ENCODE data around the gene CRY2. TPM values are rescaled to one million over a fixed set of nuclear protein-coding genes. Genes with fewer than 3 reads are reported as not detected.
A peak's percentile ranks its signal among the peaks of the same experiment; 100 is the strongest.

The CRY2 gene
- total and polyA plus RNA-seq, 2 of the 13 experiments (the other 11 are each of a cell fraction or from before 2014, with no cell fraction given): 10.1 to 12.2 TPM

DNA sequence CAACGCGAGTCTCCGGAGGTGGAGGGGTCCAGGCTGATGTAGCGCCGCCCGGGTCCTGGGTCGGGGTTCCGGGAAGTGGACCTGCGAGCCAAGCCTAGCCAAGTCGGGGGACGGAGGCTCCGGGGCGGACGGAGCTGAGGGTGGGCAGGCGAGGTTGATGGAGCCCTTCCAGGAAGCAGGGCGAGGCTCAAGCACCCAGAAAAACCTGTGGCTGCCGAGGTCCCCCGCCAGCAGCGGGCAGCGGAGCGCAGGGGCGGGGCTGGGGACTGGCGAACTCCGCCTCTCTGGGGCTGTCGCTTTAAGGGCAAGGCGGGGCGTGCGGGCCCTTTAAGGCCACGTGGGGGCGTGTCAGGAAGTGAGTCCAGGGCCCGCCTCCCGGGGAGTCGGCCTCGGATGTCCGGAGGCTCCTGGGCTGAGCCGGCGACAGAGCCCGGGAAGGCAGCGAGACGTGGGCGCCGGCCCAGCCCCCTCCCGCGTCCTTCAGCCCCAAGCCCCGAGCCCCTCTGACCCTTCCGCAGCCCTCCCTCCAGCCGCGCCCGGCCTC, 42.4 kb upstream of the CRY2 start, which contains the start of gene SLC35C1 (continued):
- TF ChIP-seq MIER2 (CRISPR knock-in tag; IDR thresholded peaks at IDR 0.05) (no peak), ZNF792 (CRISPR knock-in tag; IDR thresholded peaks at IDR 0.05) (no peak), EP300 (IDR thresholded peaks at IDR 0.05; ENCODE audit: low read depth in 2 of 2, low read length in 2 of 2) (no peak), EP300 (CRISPR knock-in tag; IDR thresholded peaks at IDR 0.05; ENCODE audit: borderline replicate concordance) (no peak), SETDB1 (CRISPR knock-in tag; IDR thresholded peaks at IDR 0.05; ENCODE audit: borderline replicate concordance) (no peak), MATR3 (CRISPR knock-in tag; IDR thresholded peaks at IDR 0.05) (no peak), RCOR2 (CRISPR knock-in tag; IDR thresholded peaks at IDR 0.05) (no peak), TBX3 (IDR thresholded peaks at IDR 0.05; ENCODE audit: borderline replicate concordance) (no peak), FOXJ3 (CRISPR knock-in tag; IDR thresholded peaks at IDR 0.05; ENCODE audit: borderline replicate concordance) (no peak), WIZ (CRISPR knock-in tag; IDR thresholded peaks at IDR 0.05) (no peak), ZBTB7B (CRISPR knock-in tag; IDR thresholded peaks at IDR 0.05) (no peak; the same call in 1 of the 2 replicates), SNRNP70 (IDR thresholded peaks at IDR 0.05; ENCODE audit: low read depth, low read length) (no peak), ETV5 (CRISPR knock-in tag; IDR thresholded peaks at IDR 0.05; ENCODE audit: borderline replicate concordance) (peak; percentile 65; the same call in 1 of the 2 replicates), MBNL3 (CRISPR knock-in tag; conservative IDR thresholded peaks at IDR 0.05) (no peak), PTBP1 (IDR thresholded peaks at IDR 0.05; ENCODE audit: low read depth, low read length, poor library complexity, severe bottlenecking) (no peak)
- TF ChIP-seq, protein P1, sequence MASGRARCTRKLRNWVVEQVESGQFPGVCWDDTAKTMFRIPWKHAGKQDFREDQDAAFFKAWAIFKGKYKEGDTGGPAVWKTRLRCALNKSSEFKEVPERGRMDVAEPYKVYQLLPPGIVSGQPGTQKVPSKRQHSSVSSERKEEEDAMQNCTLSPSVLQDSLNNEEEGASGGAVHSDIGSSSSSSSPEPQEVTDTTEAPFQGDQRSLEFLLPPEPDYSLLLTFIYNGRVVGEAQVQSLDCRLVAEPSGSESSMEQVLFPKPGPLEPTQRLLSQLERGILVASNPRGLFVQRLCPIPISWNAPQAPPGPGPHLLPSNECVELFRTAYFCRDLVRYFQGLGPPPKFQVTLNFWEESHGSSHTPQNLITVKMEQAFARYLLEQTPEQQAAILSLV (CRISPR knock-in tag; IDR thresholded peaks at IDR 0.05; ENCODE audit: borderline replicate concordance): no peak
- TF ChIP-seq, protein P2, sequence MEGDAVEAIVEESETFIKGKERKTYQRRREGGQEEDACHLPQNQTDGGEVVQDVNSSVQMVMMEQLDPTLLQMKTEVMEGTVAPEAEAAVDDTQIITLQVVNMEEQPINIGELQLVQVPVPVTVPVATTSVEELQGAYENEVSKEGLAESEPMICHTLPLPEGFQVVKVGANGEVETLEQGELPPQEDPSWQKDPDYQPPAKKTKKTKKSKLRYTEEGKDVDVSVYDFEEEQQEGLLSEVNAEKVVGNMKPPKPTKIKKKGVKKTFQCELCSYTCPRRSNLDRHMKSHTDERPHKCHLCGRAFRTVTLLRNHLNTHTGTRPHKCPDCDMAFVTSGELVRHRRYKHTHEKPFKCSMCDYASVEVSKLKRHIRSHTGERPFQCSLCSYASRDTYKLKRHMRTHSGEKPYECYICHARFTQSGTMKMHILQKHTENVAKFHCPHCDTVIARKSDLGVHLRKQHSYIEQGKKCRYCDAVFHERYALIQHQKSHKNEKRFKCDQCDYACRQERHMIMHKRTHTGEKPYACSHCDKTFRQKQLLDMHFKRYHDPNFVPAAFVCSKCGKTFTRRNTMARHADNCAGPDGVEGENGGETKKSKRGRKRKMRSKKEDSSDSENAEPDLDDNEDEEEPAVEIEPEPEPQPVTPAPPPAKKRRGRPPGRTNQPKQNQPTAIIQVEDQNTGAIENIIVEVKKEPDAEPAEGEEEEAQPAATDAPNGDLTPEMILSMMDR (CRISPR knock-in tag; IDR thresholded peaks at IDR 0.05): peak; percentile 39
- TF ChIP-seq, protein P3, sequence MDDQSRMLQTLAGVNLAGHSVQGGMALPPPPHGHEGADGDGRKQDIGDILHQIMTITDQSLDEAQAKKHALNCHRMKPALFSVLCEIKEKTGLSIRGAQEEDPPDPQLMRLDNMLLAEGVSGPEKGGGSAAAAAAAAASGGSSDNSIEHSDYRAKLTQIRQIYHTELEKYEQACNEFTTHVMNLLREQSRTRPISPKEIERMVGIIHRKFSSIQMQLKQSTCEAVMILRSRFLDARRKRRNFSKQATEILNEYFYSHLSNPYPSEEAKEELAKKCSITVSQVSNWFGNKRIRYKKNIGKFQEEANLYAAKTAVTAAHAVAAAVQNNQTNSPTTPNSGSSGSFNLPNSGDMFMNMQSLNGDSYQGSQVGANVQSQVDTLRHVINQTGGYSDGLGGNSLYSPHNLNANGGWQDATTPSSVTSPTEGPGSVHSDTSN (CRISPR knock-in tag; IDR thresholded peaks at IDR 0.05; ENCODE audit: borderline replicate concordance): no peak
- TF ChIP-seq, protein P4, sequence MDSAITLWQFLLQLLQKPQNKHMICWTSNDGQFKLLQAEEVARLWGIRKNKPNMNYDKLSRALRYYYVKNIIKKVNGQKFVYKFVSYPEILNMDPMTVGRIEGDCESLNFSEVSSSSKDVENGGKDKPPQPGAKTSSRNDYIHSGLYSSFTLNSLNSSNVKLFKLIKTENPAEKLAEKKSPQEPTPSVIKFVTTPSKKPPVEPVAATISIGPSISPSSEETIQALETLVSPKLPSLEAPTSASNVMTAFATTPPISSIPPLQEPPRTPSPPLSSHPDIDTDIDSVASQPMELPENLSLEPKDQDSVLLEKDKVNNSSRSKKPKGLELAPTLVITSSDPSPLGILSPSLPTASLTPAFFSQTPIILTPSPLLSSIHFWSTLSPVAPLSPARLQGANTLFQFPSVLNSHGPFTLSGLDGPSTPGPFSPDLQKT (CRISPR knock-in tag; IDR thresholded peaks at IDR 0.05; ENCODE audit: borderline replicate concordance): no peak
- TF ChIP-seq, protein P5, sequence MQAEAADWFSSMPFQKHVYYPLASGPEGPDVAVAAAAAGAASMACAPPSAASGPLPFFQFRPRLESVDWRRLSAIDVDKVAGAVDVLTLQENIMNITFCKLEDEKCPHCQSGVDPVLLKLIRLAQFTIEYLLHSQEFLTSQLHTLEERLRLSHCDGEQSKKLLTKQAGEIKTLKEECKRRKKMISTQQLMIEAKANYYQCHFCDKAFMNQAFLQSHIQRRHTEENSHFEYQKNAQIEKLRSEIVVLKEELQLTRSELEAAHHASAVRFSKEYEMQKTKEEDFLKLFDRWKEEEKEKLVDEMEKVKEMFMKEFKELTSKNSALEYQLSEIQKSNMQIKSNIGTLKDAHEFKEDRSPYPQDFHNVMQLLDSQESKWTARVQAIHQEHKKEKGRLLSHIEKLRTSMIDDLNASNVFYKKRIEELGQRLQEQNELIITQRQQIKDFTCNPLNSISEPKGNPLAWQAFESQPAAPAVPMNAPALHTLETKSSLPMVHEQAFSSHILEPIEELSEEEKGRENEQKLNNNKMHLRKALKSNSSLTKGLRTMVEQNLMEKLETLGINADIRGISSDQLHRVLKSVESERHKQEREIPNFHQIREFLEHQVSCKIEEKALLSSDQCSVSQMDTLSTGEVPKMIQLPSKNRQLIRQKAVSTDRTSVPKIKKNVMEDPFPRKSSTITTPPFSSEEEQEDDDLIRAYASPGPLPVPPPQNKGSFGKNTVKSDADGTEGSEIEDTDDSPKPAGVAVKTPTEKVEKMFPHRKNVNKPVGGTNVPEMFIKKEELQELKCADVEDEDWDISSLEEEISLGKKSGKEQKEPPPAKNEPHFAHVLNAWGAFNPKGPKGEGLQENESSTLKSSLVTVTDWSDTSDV (CRISPR knock-in tag; IDR thresholded peaks at IDR 0.05): no peak
- TF ChIP-seq, protein P6, sequence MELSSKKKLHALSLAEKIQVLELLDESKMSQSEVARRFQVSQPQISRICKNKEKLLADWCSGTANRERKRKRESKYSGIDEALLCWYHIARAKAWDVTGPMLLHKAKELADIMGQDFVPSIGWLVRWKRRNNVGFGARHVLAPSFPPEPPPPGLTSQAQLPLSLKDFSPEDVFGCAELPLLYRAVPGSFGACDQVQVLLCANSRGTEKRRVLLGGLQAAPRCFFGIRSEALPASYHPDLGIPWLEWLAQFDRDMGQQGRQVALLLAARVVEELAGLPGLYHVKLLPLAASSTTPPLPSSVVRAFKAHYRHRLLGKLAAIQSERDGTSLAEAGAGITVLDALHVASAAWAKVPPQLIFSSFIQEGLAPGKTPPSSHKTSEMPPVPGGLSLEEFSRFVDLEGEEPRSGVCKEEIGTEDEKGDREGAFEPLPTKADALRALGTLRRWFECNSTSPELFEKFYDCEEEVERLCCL (CRISPR knock-in tag; IDR thresholded peaks at IDR 0.05; ENCODE audit: borderline replicate concordance): no peak

Data from HepG2 (cell line).